GM21381 (cell line): Measurements from ENCODE around the gene TOM1L1.

Experiments used
- ATAC-seq: cut with Tn5 transposase; IDR thresholded peaks from one replicate; pipeline ENCODE4 v1.9.1; 2021; ENCODE audit warnings: mild to moderate bottlenecking, moderate library complexity; ENCODE audit not compliant: unreplicated experiment

TOM1L1 gene

DNA sequence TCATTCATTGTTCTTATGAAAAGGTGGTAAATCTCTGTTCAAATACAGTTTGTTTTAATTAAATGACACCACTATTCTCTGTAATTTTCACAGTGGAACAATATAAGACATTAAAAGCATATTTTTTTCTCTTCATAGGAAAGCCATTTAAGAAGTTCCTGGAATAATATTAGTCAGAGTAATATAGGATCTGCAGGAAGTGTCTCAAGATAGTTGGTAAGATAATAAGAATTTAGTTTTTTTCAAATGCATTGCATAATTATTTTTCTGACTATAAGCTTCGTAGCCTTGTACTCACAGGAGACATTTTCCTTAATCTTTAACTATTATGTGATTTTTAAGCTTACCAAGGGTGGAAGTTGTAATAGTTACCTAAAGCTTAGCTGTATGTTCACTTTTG, 84.8 kb downstream of the TOM1L1 start:
- no peak for ATAC-seq

DNA sequence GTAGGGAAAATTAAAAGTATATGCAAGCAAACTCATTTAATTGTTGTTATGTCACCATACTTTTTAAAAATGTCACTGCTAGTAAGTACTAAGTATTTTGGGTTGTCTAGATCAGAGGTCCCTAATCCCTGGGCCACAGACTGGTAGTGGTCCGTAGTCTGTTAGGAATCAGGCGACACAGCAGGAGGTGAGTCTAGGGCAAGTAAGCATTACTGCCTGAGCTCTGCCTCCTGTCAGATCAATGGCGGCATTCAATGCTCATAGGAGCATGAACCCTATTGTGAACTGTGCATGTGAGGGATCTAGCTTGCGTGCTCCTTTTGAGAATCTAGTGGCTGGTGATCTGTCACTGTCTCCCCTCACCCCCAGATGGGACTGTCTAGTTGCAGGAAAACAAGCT, 89.5 kb downstream of the TOM1L1 start:
- no peak for ATAC-seq

DNA sequence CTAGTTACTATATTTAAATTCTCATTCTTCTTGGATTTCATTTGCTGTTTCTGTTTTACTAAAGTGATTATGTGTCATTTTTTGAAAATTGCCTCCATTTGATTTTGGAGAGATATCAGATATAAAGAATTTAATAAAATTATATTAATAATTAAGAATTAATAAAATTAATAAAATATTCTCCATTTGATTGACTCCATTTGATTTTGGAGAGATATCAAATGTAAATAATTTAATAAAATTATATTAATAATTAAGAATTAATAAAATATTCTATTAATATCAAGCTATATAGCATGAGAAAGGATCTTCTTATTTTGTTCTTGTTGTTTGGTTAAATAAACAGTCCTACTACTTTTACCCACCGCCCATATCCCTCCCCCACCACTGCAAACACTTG, 90.9 kb downstream of the TOM1L1 start:
- no peak for ATAC-seq

DNA sequence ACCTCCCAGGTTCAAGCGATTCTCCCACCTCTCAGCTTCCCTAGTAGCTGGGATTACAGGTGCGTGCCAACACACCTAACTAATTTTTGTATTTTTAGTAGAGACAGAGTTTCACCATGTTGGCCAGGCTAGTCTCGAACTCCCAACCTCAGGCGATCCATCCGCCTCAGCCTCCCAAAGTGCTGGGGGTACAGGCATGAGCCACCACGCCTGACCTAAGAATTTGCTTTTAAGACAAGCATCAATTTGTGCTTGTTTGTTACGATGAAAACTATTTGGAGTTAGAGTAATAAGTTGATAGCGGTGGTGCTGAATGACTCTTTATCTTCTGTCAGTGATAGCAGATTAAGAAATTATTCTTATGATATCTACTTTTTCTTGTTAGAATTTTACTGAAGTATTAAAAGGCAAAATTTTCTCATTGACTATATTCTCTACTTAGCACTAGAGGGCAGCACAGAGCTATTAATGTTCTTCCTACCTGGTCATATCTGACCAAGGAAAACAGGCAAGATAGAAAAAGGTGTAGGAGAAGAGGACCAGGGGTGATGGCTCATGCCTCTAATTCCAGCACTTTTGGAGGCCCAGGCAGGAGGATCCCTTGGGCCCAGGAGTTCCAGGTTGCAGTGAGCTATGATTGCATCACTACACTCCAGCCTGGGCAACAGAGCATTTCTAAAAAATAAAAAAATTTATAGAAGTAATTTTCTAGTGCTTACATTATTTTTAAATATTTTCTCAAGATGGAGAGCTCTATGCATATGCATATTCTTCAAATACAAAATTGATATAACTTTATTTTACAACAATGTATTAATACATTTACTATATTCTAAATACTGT, 92.4 kb downstream of the TOM1L1 start:
- no peak for ATAC-seq

DNA sequence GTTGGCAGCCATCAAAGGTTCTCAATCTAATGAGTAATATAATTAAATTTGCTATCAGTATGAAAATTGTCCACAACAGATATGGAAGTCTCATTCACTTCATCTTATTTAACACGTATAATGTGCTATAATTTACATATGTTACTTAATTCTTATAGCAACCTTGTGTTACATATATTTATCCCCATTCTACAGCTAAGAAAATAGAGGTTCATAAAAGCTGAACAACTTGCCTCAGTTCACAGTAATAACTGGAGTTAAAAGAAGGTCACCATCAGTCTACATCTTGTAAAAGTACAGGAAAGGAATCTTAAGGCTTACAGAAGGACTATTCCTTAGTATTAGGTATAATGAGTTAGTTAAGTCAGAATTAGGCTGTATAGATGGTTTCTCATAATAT, 95.8 kb downstream of the TOM1L1 start:
- no peak for ATAC-seq

DNA sequence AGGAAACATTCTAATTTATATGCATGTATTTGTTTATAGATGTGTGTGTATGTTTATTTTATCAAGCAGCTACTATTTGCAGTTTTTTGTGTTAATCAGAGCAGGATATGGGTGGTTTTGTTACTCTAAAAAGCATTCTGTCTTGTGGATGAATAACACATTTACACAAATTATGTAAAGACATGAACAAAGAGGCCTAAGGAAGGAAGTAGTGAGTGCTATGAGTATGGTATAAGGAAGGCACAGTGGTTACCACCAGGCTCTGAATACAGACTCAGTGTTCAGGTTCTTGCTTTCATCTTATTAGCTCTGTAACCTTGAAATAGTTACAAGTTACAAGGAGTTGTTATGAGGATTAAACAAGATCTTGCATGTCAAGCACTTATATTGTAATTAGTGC, 101.8 kb downstream of the TOM1L1 start:
- ATAC-seq = no peak

DNA sequence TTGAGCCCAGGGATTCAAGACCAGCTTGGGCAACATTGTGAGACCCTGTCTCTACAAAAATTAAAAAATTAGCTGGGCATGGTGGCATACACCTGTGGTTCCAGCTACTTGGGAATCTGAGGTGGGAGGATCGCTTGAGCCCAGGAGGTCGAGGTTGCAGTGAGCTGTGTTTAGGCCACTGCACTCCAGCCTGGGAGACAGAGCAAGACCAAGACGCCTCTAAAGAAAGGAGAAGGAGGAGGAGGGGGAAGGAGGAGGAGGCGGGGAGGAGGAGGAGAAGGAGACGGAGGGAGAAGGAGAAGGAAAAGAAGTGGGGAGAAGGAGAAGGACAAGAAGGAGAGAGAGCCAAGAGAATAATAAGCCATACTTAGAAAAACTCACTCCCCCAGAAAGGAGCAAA, 103.8 kb downstream of the TOM1L1 start:
- ATAC-seq = no peak

DNA sequence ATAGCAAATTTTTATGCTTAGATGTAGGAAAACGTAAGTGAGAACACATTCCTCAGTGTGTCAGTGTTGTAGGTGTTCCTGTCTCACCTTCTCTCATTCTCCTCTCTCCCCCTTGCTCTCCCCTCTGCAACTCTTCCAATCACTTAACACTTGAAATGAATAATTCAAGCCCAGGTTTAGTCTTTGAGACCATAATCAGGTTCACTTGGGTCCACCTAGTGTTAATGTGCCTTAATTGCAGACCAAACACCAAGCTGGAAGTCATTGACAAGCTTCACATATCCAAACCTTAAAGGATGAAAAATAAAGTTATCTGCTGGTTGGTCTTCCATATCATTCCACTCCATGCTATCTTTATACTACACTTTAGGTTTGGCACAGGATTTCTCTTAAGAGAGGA, 104.9 kb downstream of the TOM1L1 start:
- ATAC-seq = no peak
